SH-SY5Y (cell line): ENCODE data around the gene CHGA.

ENCODE experiments used
- GATA2 ChIP-seq: IDR thresholded peaks from 2 replicates; pipeline ENCODE4 v1.6.1; 2011; ENCODE audit warnings: mild to moderate bottlenecking, low read depth, low read length
- GATA3 ChIP-seq: IDR thresholded peaks from 2 replicates; pipeline ENCODE4 v1.6.1; 2011; ENCODE audit warnings: low read depth, mild to moderate bottlenecking, low read length, moderate library complexity

- TF ChIP-seq GATA2 = peak; percentile 89
- TF ChIP-seq GATA3 = no peak
Measured at GRCh38 chr14:92906823-92907222, 16.1 kb upstream of the CHGA start.
